ENCODE data around the gene APOBEC3H. TPM values are rescaled to one million over a fixed set of nuclear protein-coding genes. Genes with fewer than 3 reads are reported as not detected.

Gene APOBEC3H
- total RNA-seq, 1 experiment from 2014 or later, result not detected

DNA sequence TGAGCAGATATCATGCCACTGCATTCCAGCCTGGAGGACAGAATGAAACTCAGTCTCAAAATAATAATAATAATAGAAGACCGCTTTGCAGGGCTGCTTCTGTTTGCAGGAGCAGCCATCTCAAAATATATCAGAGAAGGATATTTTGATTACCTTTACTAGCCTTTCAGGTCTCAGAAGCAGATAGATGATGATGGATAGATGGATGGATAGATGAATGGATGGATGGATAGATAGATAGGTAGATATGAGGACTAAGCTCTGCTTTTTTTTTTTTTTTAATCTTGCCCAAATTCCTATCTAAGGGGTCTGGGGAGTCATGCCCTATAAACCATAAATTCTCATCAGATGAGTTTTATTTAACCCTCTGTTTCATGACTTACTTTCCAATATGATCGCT, 18.5 kb downstream of the APOBEC3H start:
- CTCF ChIA-PET, result interaction anchor here (0.6 to 2.4 kb wide), 2 partner anchors 245 to 246 kb away, joined by 3 to 9 read pairs; no protein-coding TSS in a partner anchor

DNA sequence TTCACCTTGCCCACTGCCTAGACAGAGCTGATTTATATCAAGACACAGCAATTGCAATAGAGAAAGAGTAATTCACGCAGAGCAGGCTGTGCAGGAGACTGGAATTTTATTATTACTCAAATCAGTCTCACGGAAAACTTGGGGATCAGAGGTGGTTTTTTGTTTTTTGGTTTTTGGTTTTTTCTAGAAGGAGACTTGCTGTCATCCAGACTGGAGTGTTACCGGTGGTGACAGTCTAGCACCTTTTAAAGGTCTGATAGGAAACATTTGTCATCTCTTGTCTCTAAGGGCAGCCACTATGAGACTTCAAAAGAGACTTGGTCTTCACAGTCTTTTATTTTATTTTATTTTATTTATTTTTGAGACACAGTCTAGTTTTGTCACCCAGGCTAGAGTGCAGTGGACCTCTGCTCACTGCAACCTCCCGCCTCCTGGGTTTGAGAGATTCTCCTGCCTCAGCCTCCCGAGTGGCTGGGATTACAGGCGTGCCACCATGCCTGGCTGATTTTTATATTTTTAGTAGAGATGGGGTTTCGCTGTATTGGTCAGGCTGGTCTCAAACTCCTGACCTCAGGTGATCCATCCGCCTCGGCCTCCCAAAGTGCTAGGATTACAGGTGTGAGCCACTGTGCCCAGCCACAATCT, 19.1 kb downstream of the APOBEC3H start:
- Mint-ChIP-seq H3K36me3 (ENCODE audit: insufficient read depth, unreplicated experiment) (peaks cover 5% of the 10 kb centered on the region), H3K9me3 (ENCODE audit: unreplicated experiment) (no peaks in the 10 kb centered on the region), H3K27me3 (ENCODE audit: insufficient read depth, unreplicated experiment) (no peaks in the 10 kb centered on the region), H3K4me1 (ENCODE audit: low read depth, unreplicated experiment) (peaks cover 33% of the 10 kb centered on the region), H3K4me3 (ENCODE audit: unreplicated experiment) (no peak overlapping the region), H3K27ac (ENCODE audit: unreplicated experiment) (no peak overlapping the region)
- Histone ChIP-seq H3K9me3 (peaks cover 3% of the 10 kb centered on the region; the same call in 1 of the 2 replicates), H3K4me3 (ENCODE audit: low read depth, low read length) (no peak overlapping the region), H3K36me3 (ENCODE audit: control insufficient read depth, insufficient read depth, low read length) (no peaks in the 10 kb centered on the region), H3K4me1 (peaks cover 29% of the 10 kb centered on the region), H3K27me3 (replicated peaks; ENCODE audit: control insufficient read depth, insufficient read depth, low read length) (no peaks in the 10 kb centered on the region)
- BruUV-seq (replicated peaks), result no TSS peak
- CTCF ChIA-PET, result interaction anchor here (2.4 kb wide), 1 partner anchor 246 kb away, joined by 9 read pairs; no protein-coding TSS in a partner anchor
- POLR2A ChIA-PET, result no interaction called here
- intact Hi-C loops (cut with micrococcal nuclease; ENCODE audit: unreplicated experiment), result loop anchor here (10.0 kb wide), 1 partner anchor 71 kb away; the partner anchor contains the start of gene APOBEC3F
- DNase-seq, result no peak
- TF ChIP-seq, protein P1, sequence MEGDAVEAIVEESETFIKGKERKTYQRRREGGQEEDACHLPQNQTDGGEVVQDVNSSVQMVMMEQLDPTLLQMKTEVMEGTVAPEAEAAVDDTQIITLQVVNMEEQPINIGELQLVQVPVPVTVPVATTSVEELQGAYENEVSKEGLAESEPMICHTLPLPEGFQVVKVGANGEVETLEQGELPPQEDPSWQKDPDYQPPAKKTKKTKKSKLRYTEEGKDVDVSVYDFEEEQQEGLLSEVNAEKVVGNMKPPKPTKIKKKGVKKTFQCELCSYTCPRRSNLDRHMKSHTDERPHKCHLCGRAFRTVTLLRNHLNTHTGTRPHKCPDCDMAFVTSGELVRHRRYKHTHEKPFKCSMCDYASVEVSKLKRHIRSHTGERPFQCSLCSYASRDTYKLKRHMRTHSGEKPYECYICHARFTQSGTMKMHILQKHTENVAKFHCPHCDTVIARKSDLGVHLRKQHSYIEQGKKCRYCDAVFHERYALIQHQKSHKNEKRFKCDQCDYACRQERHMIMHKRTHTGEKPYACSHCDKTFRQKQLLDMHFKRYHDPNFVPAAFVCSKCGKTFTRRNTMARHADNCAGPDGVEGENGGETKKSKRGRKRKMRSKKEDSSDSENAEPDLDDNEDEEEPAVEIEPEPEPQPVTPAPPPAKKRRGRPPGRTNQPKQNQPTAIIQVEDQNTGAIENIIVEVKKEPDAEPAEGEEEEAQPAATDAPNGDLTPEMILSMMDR (IDR thresholded peaks at IDR 0.05; ENCODE audit: insufficient read depth in 1 of 2, low read depth in 1 of 2, low read length in 1 of 2, severe bottlenecking in 1 of 2, unreplicated experiment in 1 of 2), result no peak

More for the DNA sequence above, 18.5 kb downstream of the APOBEC3H start:
- no TSS peak for BruUV-seq (replicated peaks)
- intact Hi-C loops (cut with micrococcal nuclease; ENCODE audit: unreplicated experiment), result loop anchor here (10.0 kb wide), 1 partner anchor 71 kb away; the partner anchor contains the start of gene APOBEC3F
- peaks cover 3% of the 10 kb centered on the region; the same call in 1 of the 2 replicates for H3K9me3 ChIP-seq
- no peaks in the 10 kb centered on the region for H3K27me3 ChIP-seq (replicated peaks; ENCODE audit: control insufficient read depth, insufficient read depth, low read length)
- H3K4me1 ChIP-seq, result peaks cover 34% of the 10 kb centered on the region
- Mint-ChIP-seq H3K4me1 (ENCODE audit: low read depth, unreplicated experiment) (peaks cover 38% of the 10 kb centered on the region), H3K27me3 (ENCODE audit: insufficient read depth, unreplicated experiment) (no peaks in the 10 kb centered on the region), H3K36me3 (ENCODE audit: insufficient read depth, unreplicated experiment) (peaks cover 9% of the 10 kb centered on the region), H3K27ac (ENCODE audit: unreplicated experiment) (no peak overlapping the region), H3K9me3 (ENCODE audit: unreplicated experiment) (no peaks in the 10 kb centered on the region), H3K4me3 (ENCODE audit: unreplicated experiment) (no peak overlapping the region)
- POLR2A ChIA-PET, result no interaction called here
- H3K36me3 ChIP-seq (ENCODE audit: control insufficient read depth, insufficient read depth, low read length), result no peaks in the 10 kb centered on the region
- TF ChIP-seq, protein P1 (IDR thresholded peaks at IDR 0.05; ENCODE audit: insufficient read depth in 1 of 2, low read depth in 1 of 2, low read length in 1 of 2, severe bottlenecking in 1 of 2, unreplicated experiment in 1 of 2), result no peak
- H3K4me3 ChIP-seq (ENCODE audit: low read depth, low read length), result no peak overlapping the region
- DNase-seq, result no peak

DNA sequence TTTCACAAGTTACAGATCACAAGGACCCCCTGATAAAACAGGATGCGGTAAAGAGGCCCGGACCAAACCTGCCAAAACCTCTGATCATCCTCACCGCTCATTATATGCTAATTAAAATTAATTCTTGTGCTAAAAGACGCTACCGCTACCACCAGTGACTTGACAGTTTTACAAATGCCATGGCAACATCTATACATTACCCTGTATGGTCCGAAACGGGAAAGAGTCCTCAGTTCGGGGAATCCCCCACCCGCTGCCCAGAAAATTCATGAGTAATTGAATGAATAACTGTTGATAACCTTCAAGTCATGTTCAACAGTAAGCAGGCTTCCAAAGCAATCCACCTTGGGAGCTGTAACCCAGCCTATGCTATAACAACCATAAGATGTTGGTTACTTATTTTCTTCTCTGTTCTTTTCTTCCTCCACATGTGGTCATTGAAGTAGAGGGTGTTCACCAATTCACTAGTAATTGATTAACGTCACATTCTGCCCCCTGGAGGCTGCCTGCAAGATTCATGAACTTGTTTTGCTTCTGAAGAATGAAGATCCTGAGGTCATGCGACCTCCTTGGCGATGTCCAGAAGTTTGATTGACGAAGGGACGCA, 20.6 kb downstream of the APOBEC3H start:
- H3K27ac Mint-ChIP-seq (ENCODE audit: unreplicated experiment), result peak overlapping the region; percentile 39
- Histone ChIP-seq H3K4me1 (peaks cover 22% of the 10 kb centered on the region), H3K9me3 (peaks cover 1% of the 10 kb centered on the region; the same call in 1 of the 2 replicates), H3K36me3 (ENCODE audit: control insufficient read depth, insufficient read depth, low read length) (no peaks in the 10 kb centered on the region), H3K4me3 (ENCODE audit: low read depth, low read length) (no peak overlapping the region), H3K27me3 (replicated peaks; ENCODE audit: control insufficient read depth, insufficient read depth, low read length) (no peaks in the 10 kb centered on the region)
- peak; percentile 69 to 77 for DNase-seq
- no peak overlapping the region for H3K4me3 Mint-ChIP-seq (ENCODE audit: unreplicated experiment)
- intact Hi-C loops (cut with micrococcal nuclease; ENCODE audit: unreplicated experiment), result loop anchor here (1.0 to 10.0 kb wide), 3 partner anchors 73 to 247 kb away; partner anchors contain the start of genes APOBEC3C and APOBEC3F
- CTCF ChIA-PET, result no interaction called here
- H3K4me1 Mint-ChIP-seq (ENCODE audit: low read depth, unreplicated experiment), result peaks cover 25% of the 10 kb centered on the region
- no TSS peak for BruUV-seq (replicated peaks)
- H3K9me3 Mint-ChIP-seq (ENCODE audit: unreplicated experiment), result no peaks in the 10 kb centered on the region
- TF ChIP-seq, protein P1 (IDR thresholded peaks at IDR 0.05; ENCODE audit: insufficient read depth in 1 of 2, low read depth in 1 of 2, low read length in 1 of 2, severe bottlenecking in 1 of 2, unreplicated experiment in 1 of 2), result peak; percentile 37 to 47
- no peaks in the 10 kb centered on the region for H3K27me3 Mint-ChIP-seq (ENCODE audit: insufficient read depth, unreplicated experiment)
- POLR2A ChIA-PET, result no interaction called here
- peaks cover 5% of the 10 kb centered on the region for H3K36me3 Mint-ChIP-seq (ENCODE audit: insufficient read depth, unreplicated experiment)

Data from Caco-2 (cell line).